ENCODE results near the gene CCNJL. TPM values are rescaled to one million over a fixed set of nuclear protein-coding genes. Genes with fewer than 3 reads are reported as not detected.

CCNJL gene
- total and polyA plus RNA-seq, 4 donors, result 9.1 to 22.3 (median 13.4) TPM

- no peak for TF ChIP-seq CTCF (IDR thresholded peaks at IDR 0.05; ENCODE audit: control extremely low read depth, extremely low read depth)
- DNase-seq (no peak), ATAC-seq (ENCODE audit: insufficient read depth, low FRiP score) (no peak)
- Histone ChIP-seq H3K4me3 (no peak overlapping the region), H3K27ac (ENCODE audit: low read depth in 1 of 2, low read length in 1 of 2) (no peak overlapping the region), H3K27me3 (ENCODE audit: control insufficient read depth in 3 of 3, insufficient read depth in 3 of 3, low read length in 2 of 3) (no peaks in the 10 kb centered on the region), H3K36me3 (ENCODE audit: control insufficient read depth in 4 of 4, insufficient read depth in 4 of 4, low read length in 4 of 4) (no peaks in the 10 kb centered on the region), H3K9me3 (ENCODE audit: control insufficient read depth in 4 of 4, insufficient read depth in 3 of 4, low read length in 3 of 4) (no peaks in the 10 kb centered on the region), H3K9ac (ENCODE audit: insufficient read depth in 1 of 2, low read length in 2 of 2) (no peak overlapping the region), H3K4me1 (ENCODE audit: control insufficient read depth in 5 of 5, insufficient read depth in 5 of 5, low read length in 5 of 5) (peaks cover 0 to 11% (median 5%) of the 10 kb centered on the region in 5 donors)
- 49 to 81% methylated on average over 4 of the region's 4 CpGs for WGBS, 2 donors
These were observed 6.0 kb upstream of the CCNJL start for GRCh38 chr5:160318409-160318808.

DNA sequence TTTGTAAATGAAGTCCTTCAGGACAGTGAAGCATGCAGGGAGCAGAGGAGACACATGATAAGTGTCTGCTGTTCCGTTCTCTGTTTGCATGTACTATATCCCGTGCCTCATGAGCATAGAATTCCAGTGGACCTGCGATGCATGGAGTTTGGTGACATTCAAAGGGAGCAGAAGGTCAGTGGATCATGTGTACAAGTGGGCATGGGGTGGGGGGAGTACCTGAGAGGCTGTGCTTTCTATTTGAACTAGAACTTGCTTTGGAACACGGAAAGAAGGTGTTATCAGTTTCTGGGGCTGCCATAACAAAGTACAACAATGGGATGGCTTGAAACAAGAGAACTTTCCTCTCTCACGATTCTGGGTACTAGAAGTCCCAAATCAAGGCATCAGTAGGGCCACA, 5.1 kb upstream of the CCNJL start:
- ATAC-seq (ENCODE audit: insufficient read depth, low FRiP score) (no peak), DNase-seq (peak in 1 of 3 donors; percentile 27)
- Histone ChIP-seq H3K4me3 (no peak overlapping the region), H3K27ac (ENCODE audit: low read depth in 1 of 2, low read length in 1 of 2) (peak overlapping the region in 1 of 2 donors; percentile 62), H3K27me3 (ENCODE audit: control insufficient read depth in 3 of 3, insufficient read depth in 3 of 3, low read length in 2 of 3) (no peaks in the 10 kb centered on the region), H3K9me3 (ENCODE audit: control insufficient read depth in 4 of 4, insufficient read depth in 3 of 4, low read length in 3 of 4) (no peaks in the 10 kb centered on the region), H3K36me3 (ENCODE audit: control insufficient read depth in 4 of 4, insufficient read depth in 4 of 4, low read length in 4 of 4) (no peaks in the 10 kb centered on the region), H3K9ac (ENCODE audit: insufficient read depth in 1 of 2, low read length in 2 of 2) (no peak overlapping the region), H3K4me1 (ENCODE audit: control insufficient read depth in 5 of 5, insufficient read depth in 5 of 5, low read length in 5 of 5) (peaks cover 0 to 13% (median 5%) of the 10 kb centered on the region in 5 donors)
- WGBS, 2 donors, result 62 to 80% methylated on average over 5 of the region's 5 CpGs
- no peak for TF ChIP-seq CTCF (IDR thresholded peaks at IDR 0.05; ENCODE audit: control extremely low read depth, extremely low read depth)

GRCh38 chr5:160315968-160316367, 3.6 kb upstream of the CCNJL start:
- no peaks in the 10 kb centered on the region for H3K27me3 ChIP-seq (ENCODE audit: control insufficient read depth in 3 of 3, insufficient read depth in 3 of 3, low read length in 2 of 3)
- no peaks in the 10 kb centered on the region for H3K9me3 ChIP-seq (ENCODE audit: control insufficient read depth in 4 of 4, insufficient read depth in 3 of 4, low read length in 3 of 4)
- H3K9ac ChIP-seq (ENCODE audit: insufficient read depth in 1 of 2, low read length in 2 of 2), result no peak overlapping the region
- no peak for DNase-seq
- H3K4me3 ChIP-seq, result no peak overlapping the region
- 0 to 13% methylated on average over 1 of the region's 1 CpG for WGBS, 2 donors
- peak overlapping the region in 1 of 2 donors; percentile 24 for H3K27ac ChIP-seq (ENCODE audit: low read depth in 1 of 2, low read length in 1 of 2)
- H3K4me1 ChIP-seq (ENCODE audit: control insufficient read depth in 5 of 5, insufficient read depth in 5 of 5, low read length in 5 of 5), result peaks cover 0 to 20% (median 10%) of the 10 kb centered on the region in 5 donors
- no peak for TF ChIP-seq CTCF (IDR thresholded peaks at IDR 0.05; ENCODE audit: control extremely low read depth, extremely low read depth)
- ATAC-seq (ENCODE audit: insufficient read depth, low FRiP score), result peak; percentile 74
- H3K36me3 ChIP-seq (ENCODE audit: control insufficient read depth in 4 of 4, insufficient read depth in 4 of 4, low read length in 4 of 4), result no peaks in the 10 kb centered on the region

Data from lung (tissue), 12 donors.